ENCODE data around the gene GOLGA6C. TPM values are rescaled to one million over a fixed set of nuclear protein-coding genes. Genes with fewer than 3 reads are reported as not detected.

GOLGA6C gene

Small RNAs within 50 kb of the gene (small RNA-seq; reads per million reads assigned to genes)
- gene AC068338.1 (ENCODE audit: insufficient read depth): not detected
- gene RN7SL327P (ENCODE audit: insufficient read depth): not detected
- gene RN7SL489P (ENCODE audit: insufficient read depth): not detected
